A673 (cell line): ENCODE measurements around the gene IL4. TPM values are rescaled to one million over a fixed set of nuclear protein-coding genes. Genes with fewer than 3 reads are reported as not detected.

Source experiments
- BruUV-seq: library from RNA; stranded (reverse); fragments of 400-500 nt; replicated peaks from 2 replicates; lab custom pipeline; 2021; lab: Mats Ljungman, UMichigan
- CTCF ChIA-PET: fragments of 300-600 bp; sonication (Branson Sonifier 250); formaldehyde crosslinking; loops from one replicate; lab custom pipeline; 2022; ENCODE audit warnings: antibody characterized with exemption; lab: Charles Lee
- POLR2A ChIA-PET: fragments of 300-600 bp; sonication (Branson Sonifier 250); formaldehyde crosslinking; loops from one replicate; lab custom pipeline; 2022; ENCODE audit warnings: antibody characterized with exemption; ENCODE audit not compliant: low non-redundant PET; lab: Charles Lee
- DNase-seq: peaks from one replicate; pipeline ENCODE4 v3.0.0-alpha.2; 2015; ENCODE audit warnings: low spot score
- H3K27ac ChIP-seq: fragments of 200-600 bp; sonication (generic); 2 replicates; pipeline ENCODE4 v1.5.1; 2016; ENCODE audit warnings: mixed run types, low read depth, mild to moderate bottlenecking, mixed read lengths, antibody characterized with exemption, low read length; ENCODE audit not compliant: poor library complexity, severe bottlenecking
- H3K27me3 ChIP-seq: fragments of 200-600 bp; sonication (generic); replicated peaks from 2 replicates; pipeline ENCODE4 v1.6.1; 2017; ENCODE audit warnings: mixed run types, low read depth, mild to moderate bottlenecking, mixed read lengths, antibody characterized with exemption, low read length; ENCODE audit not compliant: insufficient read depth, poor library complexity
- H3K36me3 ChIP-seq: fragments of 200-600 bp; sonication (generic); 2 replicates; pipeline ENCODE4 v1.6.1; 2016; ENCODE audit warnings: mixed run types, mild to moderate bottlenecking, mixed read lengths, antibody characterized with exemption, low read length; ENCODE audit not compliant: insufficient read depth, poor library complexity, severe bottlenecking
- H3K4me1 ChIP-seq: fragments of 200-600 bp; sonication (generic); 2 replicates; pipeline ENCODE4 v1.6.1; 2017; ENCODE audit warnings: mixed run types, mild to moderate bottlenecking, mixed read lengths, antibody characterized with exemption, low read length; ENCODE audit not compliant: insufficient read depth, poor library complexity, severe bottlenecking
- H3K4me3 ChIP-seq: fragments of 200-600 bp; sonication (generic); 2 replicates; pipeline ENCODE4 v1.5.1; 2016; ENCODE audit warnings: low read depth, mixed run types, mild to moderate bottlenecking, mixed read lengths, low read length; ENCODE audit not compliant: poor library complexity, severe bottlenecking
- H3K9me3 ChIP-seq: fragments of 200-600 bp; sonication (generic); 2 replicates; pipeline ENCODE4 v1.6.1; 2016; ENCODE audit warnings: mixed run types, low read depth, mild to moderate bottlenecking, mixed read lengths, antibody characterized with exemption, low read length; ENCODE audit not compliant: poor library complexity, severe bottlenecking
- CTCF ChIP-seq: fragments of 300-800, 200-600 bp; sonication (generic); conservative IDR thresholded peaks from 2 replicates; pipeline ENCODE4 v1.5.1; 2017; ENCODE audit warnings: low read depth, mild to moderate bottlenecking, antibody characterized with exemption, low read length, moderate library complexity, mixed read lengths
- EZH2 ChIP-seq: fragments of 200-600 bp; sonication (generic); IDR thresholded peaks from 2 replicates; pipeline ENCODE4 v1.6.1; 2017; ENCODE audit warnings: borderline replicate concordance, low read depth, mild to moderate bottlenecking, mixed read lengths, antibody characterized with exemption, low read length; ENCODE audit not compliant: poor library complexity, severe bottlenecking
- intact Hi-C: fragments of 100-400 bp; cut with micrococcal nuclease; formaldehyde crosslinking; loops from one replicate; pipeline ENCODE4 v1.10.0; 2022; ENCODE audit not compliant: unreplicated experiment
- total RNA-seq: library from RNA; stranded (reverse); gene quantifications from 2 replicates; pipeline ENCODE4 v1.2.3, GENCODE V29; 2021

The IL4 gene
- total RNA-seq, 1 experiment from 2014 or later: not detected

- Histone ChIP-seq H3K27me3 (no peaks in the 10 kb centered on the region), H3K27ac (no peak overlapping the region), H3K36me3 (no peaks in the 10 kb centered on the region), H3K4me3 (no peak overlapping the region), H3K9me3 (no peaks in the 10 kb centered on the region), H3K4me1 (peaks cover 10% of the 10 kb centered on the region)
- BruUV-seq: no TSS peak
- DNase-seq: no peak
- TF ChIP-seq EZH2 (no peak), CTCF (no peak)
- CTCF ChIA-PET: no interaction called here
- POLR2A ChIA-PET: no interaction called here
- intact Hi-C loops: no loop called here
These were observed 13.9 kb upstream of the IL4 start for GRCh38 chr5:132659598-132660493.

GRCh38 chr5:132661231-132662003 is 12.4 kb upstream of the IL4 start:
- Histone ChIP-seq H3K27me3 (no peaks in the 10 kb centered on the region), H3K4me3 (no peak overlapping the region), H3K36me3 (no peaks in the 10 kb centered on the region), H3K9me3 (no peaks in the 10 kb centered on the region), H3K27ac (no peak overlapping the region), H3K4me1 (peaks cover 6% of the 10 kb centered on the region)
- CTCF ChIA-PET: no interaction called here
- DNase-seq: no peak
- no TSS peak for BruUV-seq
- TF ChIP-seq EZH2 (no peak), CTCF (no peak)
- intact Hi-C loops: no loop called here
- POLR2A ChIA-PET: no interaction called here

GRCh38 chr5:132662004-132662401 is 11.8 kb upstream of the IL4 start:
- H3K27ac ChIP-seq: no peak overlapping the region
- no peak for TF ChIP-seq EZH2
- TF ChIP-seq CTCF: no peak
- no peaks in the 10 kb centered on the region for H3K27me3 ChIP-seq
- ChIA-PET CTCF (no interaction called here), POLR2A (no interaction called here)
- H3K9me3 ChIP-seq: no peaks in the 10 kb centered on the region
- DNase-seq: no peak
- H3K36me3 ChIP-seq: no peaks in the 10 kb centered on the region
- BruUV-seq: no TSS peak
- H3K4me3 ChIP-seq: no peak overlapping the region
- H3K4me1 ChIP-seq: peaks cover 6% of the 10 kb centered on the region
- intact Hi-C loops: no loop called here
